Large intestine (tissue), 3 donors: ENCODE results near the gene UACA. TPM values are rescaled to one million over a fixed set of nuclear protein-coding genes. Genes with fewer than 3 reads are reported as not detected.
"Not testable (repeated sequence)": the region's sequence is repeated elsewhere in the genome, so short reads cannot be mapped to it uniquely, and the experiment has no call there.

Source experiments
- DNase-seq, 2 donors: peaks; one replicate each; pipeline versions ENCODE4 v3.0.0 to v3.0.0-alpha.2; 2013
- H3K27ac ChIP-seq: one replicate; pipeline ENCODE4 v1.5.1; 2013; ENCODE audit warnings: low read length
- H3K27me3 ChIP-seq: 2 replicates; pipeline ENCODE4 v1.6.1; 2013; ENCODE audit warnings: low read length; ENCODE audit not compliant: control insufficient read depth, insufficient read depth
- H3K36me3 ChIP-seq: 2 replicates; pipeline ENCODE4 v1.6.1; 2013; ENCODE audit warnings: low read length; ENCODE audit not compliant: control insufficient read depth, insufficient read depth
- H3K4me1 ChIP-seq: one replicate; pipeline ENCODE4 v1.6.1; 2013; ENCODE audit warnings: low read length; ENCODE audit not compliant: control insufficient read depth, insufficient read depth
- H3K4me3 ChIP-seq: one replicate; pipeline ENCODE4 v1.5.1; 2013; ENCODE audit warnings: low read length
- H3K9me3 ChIP-seq: one replicate; pipeline ENCODE4 v1.6.1; 2013; ENCODE audit warnings: mild to moderate bottlenecking, low read depth, low read length, moderate library complexity; ENCODE audit not compliant: control insufficient read depth
- WGBS: methylation state at CpG from one replicate; pipeline ENCODE4 v1.1.5; 2013; ENCODE audit warnings: low lambda C conversion rate; ENCODE audit not compliant: insufficient coverage; 5-methylcytosine and 5-hydroxymethylcytosine counted together
- polyA plus RNA-seq: library from polyadenylated mRNA; unstranded; fragments of 120-200 nt; gene quantifications from one replicate; pipeline ENCODE4 v1.2.1, GENCODE V29; 2013

Gene UACA
- polyA plus RNA-seq, 1 donor: 65.2 TPM

DNA sequence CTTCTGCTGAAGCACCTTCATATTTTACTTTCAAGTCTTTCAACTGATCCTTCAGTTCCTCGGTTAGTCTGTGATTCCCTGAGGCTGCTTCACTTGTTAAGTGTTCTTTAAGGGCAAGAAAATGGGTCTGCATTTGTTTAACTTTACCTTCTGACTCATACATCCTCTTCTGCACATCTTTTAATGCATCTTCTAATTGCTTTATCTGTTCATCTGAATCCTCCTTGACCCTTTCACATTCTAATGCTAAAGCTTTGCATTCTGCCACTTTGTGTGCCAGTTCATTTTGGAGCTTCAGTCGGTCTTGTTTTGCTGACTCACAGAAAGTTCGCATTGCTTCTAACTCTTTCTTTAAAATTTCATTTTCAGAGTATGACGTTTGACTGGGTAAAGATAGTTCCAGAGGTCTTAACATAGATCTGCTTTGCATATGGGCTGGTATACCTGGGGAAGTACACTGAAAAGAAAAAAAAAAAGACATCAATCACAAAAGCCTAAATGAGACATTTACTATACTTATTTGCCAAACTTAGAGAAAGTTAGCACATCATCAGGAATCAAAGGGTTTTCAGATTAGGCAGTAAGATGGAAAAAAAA is 94.3 kb downstream of the UACA start:
- Histone ChIP-seq H3K27me3 (no peaks in the 10 kb centered on the region), H3K9me3 (no peaks in the 10 kb centered on the region), H3K4me1 (peaks cover 6% of the 10 kb centered on the region), H3K27ac (no peak overlapping the region), H3K4me3 (no peak overlapping the region), H3K36me3 (peaks cover 20% of the 10 kb centered on the region)
- DNase-seq: no peak
- WGBS: no CpG with 5 or more reads among the region's 4 CpGs

DNA sequence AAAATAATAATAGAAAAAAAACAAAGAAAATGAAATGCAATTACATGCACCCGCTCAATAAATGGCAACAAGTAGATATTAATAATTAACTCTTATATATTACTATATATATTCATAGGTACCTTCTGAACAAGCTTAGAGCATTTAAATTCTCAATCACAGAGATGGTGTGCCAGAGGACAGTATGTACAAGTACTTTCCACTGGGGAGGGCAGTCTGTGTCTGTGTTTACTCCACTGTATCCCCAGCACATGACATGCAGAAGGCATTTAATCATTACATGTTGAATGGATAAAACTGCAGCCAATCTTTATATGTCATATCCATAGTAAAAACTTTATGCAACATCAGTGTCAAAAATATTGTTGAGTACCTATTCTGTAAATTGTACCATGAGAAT is 97.8 kb downstream of the UACA start:
- no peak overlapping the region for H3K4me3 ChIP-seq
- H3K36me3 ChIP-seq: peaks cover 20% of the 10 kb centered on the region
- no peaks in the 10 kb centered on the region for H3K9me3 ChIP-seq
- peaks cover 6% of the 10 kb centered on the region for H3K4me1 ChIP-seq
- no peak for DNase-seq
- WGBS: 100% methylated on average over 1 of the region's 1 CpG
- H3K27ac ChIP-seq: no peak overlapping the region
- no peaks in the 10 kb centered on the region for H3K27me3 ChIP-seq

DNA sequence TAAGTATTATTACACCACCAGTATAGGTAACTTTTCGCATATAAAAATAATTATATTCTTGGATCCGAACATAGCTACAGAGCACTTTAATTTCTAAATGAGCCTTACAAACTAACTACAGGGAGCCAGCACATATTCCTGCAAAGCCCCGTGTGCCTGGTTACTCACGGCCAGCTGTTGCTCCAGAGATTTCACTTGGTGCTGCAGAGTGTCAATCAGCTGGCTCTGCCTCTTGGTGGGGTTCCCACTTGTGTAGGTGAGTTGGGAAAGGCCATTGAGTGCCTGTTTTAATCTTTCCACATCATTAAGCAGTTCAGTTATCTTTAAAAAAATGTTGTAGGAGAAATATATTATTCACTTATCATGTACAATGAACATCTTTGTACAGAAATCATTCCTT is 98.9 kb downstream of the UACA start:
- WGBS: no CpG with 5 or more reads among the region's 4 CpGs
- DNase-seq: no peak
- Histone ChIP-seq H3K4me1 (no peaks in the 10 kb centered on the region), H3K27ac (no peak overlapping the region), H3K27me3 (no peaks in the 10 kb centered on the region), H3K4me3 (no peak overlapping the region), H3K36me3 (peaks cover 16% of the 10 kb centered on the region), H3K9me3 (no peaks in the 10 kb centered on the region)

DNA sequence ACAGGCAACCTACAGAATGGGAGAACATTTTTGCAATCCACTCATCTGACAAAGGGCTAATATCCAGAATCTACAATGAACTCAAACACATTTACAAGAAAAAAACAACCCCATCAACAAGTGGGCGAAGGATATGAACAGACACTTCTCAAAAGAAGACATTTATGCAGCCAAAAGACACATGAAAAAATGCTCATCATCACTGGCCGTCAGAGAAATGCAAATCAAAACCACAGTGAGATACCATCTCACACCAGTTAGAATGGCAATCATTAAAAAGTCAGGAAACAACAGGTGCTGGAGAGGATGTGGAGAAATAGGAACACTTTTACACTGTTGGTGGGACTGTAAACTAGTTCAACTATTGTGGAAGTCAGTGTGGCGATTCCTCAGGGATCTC is 100.3 kb downstream of the UACA start:
- not testable (repeated sequence) for DNase-seq, H3K9me3 ChIP-seq, H3K27ac ChIP-seq, H3K4me1 ChIP-seq, H3K36me3 ChIP-seq, H3K4me3 ChIP-seq, H3K27me3 ChIP-seq
- WGBS: no CpG with 5 or more reads among the region's 3 CpGs

DNA sequence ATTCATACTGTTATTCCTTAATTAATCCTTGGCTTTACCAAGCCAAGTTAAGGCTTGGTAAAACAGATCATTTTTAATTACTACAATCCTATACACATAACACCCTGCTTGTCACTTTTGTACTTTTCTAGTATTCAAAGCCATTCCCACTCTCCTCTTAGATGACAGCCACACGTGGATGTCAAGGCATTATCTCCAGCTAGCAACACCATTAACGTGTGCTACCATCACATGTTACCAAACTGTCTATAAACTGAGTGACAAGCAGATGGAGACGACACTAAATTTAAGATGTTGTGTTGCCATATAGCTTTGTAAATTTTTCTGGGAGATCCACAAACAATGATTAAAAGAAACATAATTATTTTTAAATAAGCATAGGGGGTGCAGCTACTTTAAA is 103.7 kb downstream of the UACA start:
- 100% methylated on average over 1 of the region's 3 CpGs for whole genome bisulfite sequencing
- DNase-seq: no peak
- Histone ChIP-seq H3K27me3 (no peaks in the 10 kb centered on the region), H3K27ac (no peak overlapping the region), H3K4me3 (no peak overlapping the region), H3K36me3 (peaks cover 16% of the 10 kb centered on the region), H3K9me3 (no peaks in the 10 kb centered on the region), H3K4me1 (peaks cover 6% of the 10 kb centered on the region)

DNA sequence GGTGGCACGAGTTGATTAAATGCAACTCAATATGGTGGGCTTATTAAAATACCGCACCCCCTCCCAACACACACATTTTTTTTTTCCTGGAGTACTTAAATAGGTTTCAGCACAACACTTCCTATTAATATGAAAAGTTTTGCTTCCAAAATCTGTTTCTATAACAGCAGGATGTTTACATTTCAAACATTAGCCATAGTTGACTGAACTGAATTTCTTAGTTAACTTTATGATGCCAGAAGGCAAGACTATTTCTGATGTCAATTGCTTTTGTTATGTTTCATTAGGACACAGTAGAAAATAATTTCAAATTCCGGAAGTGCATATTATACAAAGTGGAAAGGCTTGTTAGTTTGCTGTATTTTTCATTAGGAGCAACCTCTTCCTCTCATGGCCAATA is 104.7 kb downstream of the UACA start:
- Histone ChIP-seq H3K27ac (no peak overlapping the region), H3K4me1 (peaks cover 13% of the 10 kb centered on the region), H3K9me3 (no peaks in the 10 kb centered on the region), H3K27me3 (no peaks in the 10 kb centered on the region), H3K4me3 (no peak overlapping the region), H3K36me3 (peaks cover 9% of the 10 kb centered on the region)
- DNase-seq: no peak
- WGBS: 100% methylated on average over 1 of the region's 3 CpGs

DNA sequence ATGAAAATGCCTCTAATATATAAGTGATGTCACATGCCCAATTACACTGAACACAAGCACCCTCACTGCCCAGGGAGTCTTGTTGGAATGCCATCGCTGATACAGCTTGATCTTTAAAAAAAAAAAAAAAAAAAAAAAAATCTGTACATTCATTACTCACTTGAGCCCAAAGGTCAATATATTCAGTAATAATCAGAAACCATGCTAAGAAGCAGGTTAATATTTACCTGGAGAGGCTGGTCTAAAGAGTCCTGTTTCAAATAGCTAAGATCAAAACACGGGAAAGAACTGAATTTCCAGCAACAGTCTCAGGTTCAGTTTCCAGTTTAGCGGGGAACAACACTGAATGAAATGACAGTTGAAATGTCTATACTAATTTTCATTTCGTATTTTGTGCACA is 109.9 kb downstream of the UACA start:
- peaks cover 9% of the 10 kb centered on the region for H3K36me3 ChIP-seq
- DNase-seq: peak; percentile 36 to 75
- no peak overlapping the region for H3K4me3 ChIP-seq
- peaks cover 18% of the 10 kb centered on the region for H3K4me1 ChIP-seq
- H3K27ac ChIP-seq: peak overlapping the region; percentile 36
- 25% methylated on average over 3 of the region's 4 CpGs for WGBS
- H3K27me3 ChIP-seq: no peaks in the 10 kb centered on the region
- H3K9me3 ChIP-seq: no peaks in the 10 kb centered on the region

DNA sequence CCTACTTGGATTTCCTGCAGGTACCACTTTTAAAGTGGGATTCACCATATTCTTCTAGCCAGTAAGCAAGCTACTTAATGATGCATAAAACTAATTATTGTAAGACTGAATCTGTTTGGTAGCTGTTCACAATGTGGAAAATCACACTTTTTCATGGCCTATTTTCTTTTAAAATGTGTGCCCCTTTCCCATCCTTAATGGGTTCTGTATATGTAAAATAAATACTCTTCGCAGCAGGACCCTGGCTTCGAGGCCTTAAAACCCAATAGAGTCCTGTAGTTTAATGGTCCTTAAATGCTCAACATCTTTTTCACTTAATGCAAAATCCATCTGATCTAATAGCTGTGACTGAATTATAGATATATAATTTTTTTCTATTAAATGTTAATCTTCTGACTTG is 111.0 kb downstream of the UACA start:
- WGBS: no CpG with 5 or more reads among the region's 2 CpGs
- Histone ChIP-seq H3K9me3 (no peaks in the 10 kb centered on the region), H3K27ac (no peak overlapping the region), H3K27me3 (no peaks in the 10 kb centered on the region), H3K36me3 (peaks cover 9% of the 10 kb centered on the region), H3K4me1 (peaks cover 18% of the 10 kb centered on the region), H3K4me3 (no peak overlapping the region)
- no peak for DNase-seq

DNA sequence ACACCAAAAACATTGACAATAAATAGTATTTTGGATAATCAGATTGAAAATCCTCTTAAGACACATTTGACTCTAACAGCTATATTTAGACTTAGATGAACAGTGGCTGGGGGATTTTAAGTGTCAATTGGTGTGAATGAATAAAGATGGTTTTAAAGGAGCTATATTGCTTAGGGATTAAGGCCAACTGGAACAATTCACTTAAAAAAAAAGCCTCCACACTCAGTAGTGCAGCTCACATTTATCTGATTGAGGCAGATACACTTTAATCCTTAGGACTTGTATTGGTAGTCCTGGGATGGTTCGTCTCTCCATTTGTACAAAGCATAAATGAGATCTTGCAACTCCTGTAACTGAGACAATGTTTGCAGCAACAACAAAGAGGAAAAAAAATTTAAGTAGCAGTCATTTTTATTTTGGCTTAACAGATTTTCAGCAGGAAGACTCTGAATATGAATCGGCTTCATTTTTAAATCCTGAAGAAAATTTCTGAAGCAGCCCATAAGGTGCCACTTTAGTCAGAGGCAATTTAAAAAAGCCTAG is 112.0 kb downstream of the UACA start:
- Histone ChIP-seq H3K9me3 (no peaks in the 10 kb centered on the region), H3K27ac (no peak overlapping the region), H3K4me3 (no peak overlapping the region), H3K27me3 (no peaks in the 10 kb centered on the region), H3K4me1 (peaks cover 18% of the 10 kb centered on the region), H3K36me3 (peaks cover under 1% of the 10 kb centered on the region)
- DNase-seq: no peak
- 100% methylated on average over 1 of the region's 2 CpGs for WGBS

DNA sequence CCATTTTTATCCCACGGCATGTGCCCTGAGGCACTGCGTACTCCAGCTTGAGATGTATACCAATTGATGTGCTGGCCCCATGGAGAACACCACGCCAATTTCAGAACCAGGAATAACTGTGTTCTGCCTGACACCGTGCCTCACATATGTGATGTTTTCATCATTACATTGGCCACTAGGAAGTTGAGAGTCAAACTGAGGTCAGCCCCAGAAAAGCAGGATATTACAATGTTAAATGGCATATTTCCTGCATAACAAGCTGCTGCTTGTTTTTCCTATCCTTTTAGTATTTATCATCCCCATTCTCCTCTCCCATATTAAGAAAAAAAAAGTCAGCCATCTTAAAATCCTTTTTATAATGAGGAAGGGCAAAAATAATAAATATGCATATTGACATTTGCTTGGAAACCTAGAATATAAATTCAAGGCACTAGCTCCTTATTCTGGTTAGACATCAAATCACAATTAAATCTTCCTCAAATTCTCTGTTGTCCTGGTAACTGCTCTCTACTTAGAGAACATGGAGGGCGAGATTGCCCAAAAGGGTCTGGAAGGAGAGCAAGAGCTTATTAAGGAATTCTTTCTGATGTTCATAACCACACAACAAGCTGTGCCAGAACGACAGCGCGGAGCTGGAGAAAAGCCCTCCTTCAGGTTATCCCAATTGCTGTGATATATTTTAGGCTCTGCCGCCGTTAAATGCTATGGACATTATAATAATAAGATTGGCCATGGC is 112.6 kb downstream of the UACA start:
- H3K4me3 ChIP-seq: no peak overlapping the region
- no peaks in the 10 kb centered on the region for H3K9me3 ChIP-seq
- DNase-seq: no peak
- 90% methylated on average over 2 of the region's 10 CpGs for WGBS
- H3K4me1 ChIP-seq: peaks cover 18% of the 10 kb centered on the region
- no peaks in the 10 kb centered on the region for H3K27me3 ChIP-seq
- H3K27ac ChIP-seq: no peak overlapping the region
- H3K36me3 ChIP-seq: no peaks in the 10 kb centered on the region

DNA sequence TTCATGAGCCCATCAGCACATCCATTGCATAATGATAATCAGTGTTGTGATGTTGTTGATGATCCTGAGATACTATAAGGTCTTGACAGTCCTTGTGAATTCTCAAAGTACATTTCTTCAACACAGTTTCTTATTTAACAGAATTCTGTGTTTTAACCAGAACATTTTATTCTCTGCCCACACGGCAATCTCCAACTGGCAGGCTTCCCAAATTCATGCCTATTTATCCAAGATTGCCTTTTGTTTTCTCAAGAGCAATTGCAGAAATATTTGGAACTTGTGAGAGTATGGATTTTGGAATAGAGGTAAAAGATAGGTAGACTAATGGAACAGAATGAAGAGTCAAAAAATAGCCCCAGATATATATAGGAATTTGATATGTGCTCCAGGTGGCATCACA is 116.0 kb downstream of the UACA start:
- Histone ChIP-seq H3K27ac (no peak overlapping the region), H3K4me1 (peaks cover 17% of the 10 kb centered on the region), H3K27me3 (no peaks in the 10 kb centered on the region), H3K4me3 (no peak overlapping the region), H3K36me3 (no peaks in the 10 kb centered on the region), H3K9me3 (no peaks in the 10 kb centered on the region)
- WGBS: 83% methylated on average over 1 of the region's 1 CpG
- no peak for DNase-seq
